Lower leg skin (tissue), 3 donors: ENCODE measurements around the gene DSCAML1.

Source experiments
- CTCF ChIP-seq, 3 donors: fragments of 450-650 bp; IDR thresholded peaks; one replicate each; pipeline ENCODE4 v1.5.1; 2016; ENCODE audit warnings: antibody characterized with exemption in 3 of 3, mild to moderate bottlenecking in 3 of 3, moderate library complexity in 2 of 3
- POLR2A ChIP-seq, 2 donors: fragments of 450-650 bp; IDR thresholded peaks; one replicate each; pipeline ENCODE4 v1.6.1; 2016 to 2017; ENCODE audit warnings: antibody characterized with exemption in 2 of 2, mild to moderate bottlenecking in 1 of 2, moderate library complexity in 1 of 2

DNA sequence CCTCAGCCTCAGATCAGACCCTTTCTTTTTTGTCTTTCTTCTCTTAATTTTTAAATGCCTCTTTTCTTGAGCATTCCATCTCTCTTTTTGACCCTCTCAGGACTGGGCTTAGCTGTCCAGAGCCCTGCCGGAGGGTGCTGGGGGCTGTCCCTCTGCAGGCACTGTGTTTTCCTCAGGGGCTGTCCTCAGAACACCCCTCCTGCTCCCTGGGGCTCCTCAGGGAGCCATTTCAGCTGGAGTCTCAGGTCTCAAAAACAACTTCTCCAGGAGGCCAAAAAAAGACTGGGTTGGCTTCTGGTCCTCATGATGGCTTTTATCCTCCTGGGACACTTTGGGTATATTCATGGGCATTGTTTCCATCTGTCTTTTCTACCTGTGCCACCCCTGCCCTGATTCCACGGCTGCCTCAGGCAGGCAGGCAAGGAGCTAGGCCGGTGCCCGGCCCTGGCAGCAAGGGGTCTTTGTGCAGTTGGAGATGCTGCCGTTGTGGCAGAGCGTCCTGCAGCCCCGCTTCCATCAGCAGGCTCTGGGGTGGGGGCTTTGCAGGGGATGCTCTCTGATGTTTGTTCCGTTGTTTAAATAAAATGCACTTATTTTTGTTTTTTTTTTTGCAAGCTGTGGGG lies 384.3 kb downstream of the DSCAML1 start:
- TF ChIP-seq CTCF (IDR thresholded peaks at IDR 0.05) = no peak
- TF ChIP-seq POLR2A (IDR thresholded peaks at IDR 0.05) = no peak
